GM23338 (cell line): Measurements from ENCODE around the gene USP43. TPM values are rescaled to one million over a fixed set of nuclear protein-coding genes. Genes with fewer than 3 reads are reported as not detected.

Experiments used
- CREB1 ChIP-seq: fragments of 250-450 bp; sonication (Bioruptor Pico); IDR thresholded peaks from 2 replicates; pipeline ENCODE4 v1.5.0; 2020; ENCODE audit warnings: low read depth, mild to moderate bottlenecking, moderate library complexity
- EZH2 ChIP-seq: fragments of 200-600 bp; sonication (generic); IDR thresholded peaks from one replicate; pipeline ENCODE4 v1.8.0; 2017; ENCODE audit warnings: antibody characterized with exemption, mild to moderate bottlenecking, low read depth; ENCODE audit not compliant: unreplicated experiment
- EZH2phosphoT487 ChIP-seq: fragments of 200-600 bp; sonication (generic); IDR thresholded peaks from one replicate; pipeline ENCODE4 v1.8.1; 2018; ENCODE audit warnings: antibody characterized with exemption; ENCODE audit not compliant: unreplicated experiment
- POLR2AphosphoS5 ChIP-seq: IDR thresholded peaks from 2 replicates; pipeline ENCODE4 v1.6.1; 2016; ENCODE audit warnings: antibody characterized with exemption, low read depth
- polyA plus RNA-seq: library from polyadenylated mRNA; unstranded; fragments of >200 nt; fragmentation: Nextera tagmentation; extraction: Ambion mirVana; gene quantifications from 2 replicates; pipeline ENCODE4 v1.2.1, GENCODE V29; 2016
- total RNA-seq: library from RNA; depleted of rRNA; stranded (reverse); fragments of >200 nt; shearing (Covaris generic); gene quantifications from 2 replicates; pipeline ENCODE4 v1.2.3, GENCODE V29; 2014
- TF ChIP-seq, protein P1 (sequence below): fragments of 250-450 bp; sonication (Bioruptor Pico); IDR thresholded peaks from 2 replicates; pipeline ENCODE4 v1.5.0; 2020; ENCODE audit warnings: mild to moderate bottlenecking, moderate library complexity
- TF ChIP-seq, protein P2 (sequence below), 2 experiments: fragments of 200-600 bp in 1 of 2; sonication (generic) in 1 of 2; conservative IDR thresholded peaks; 2 replicates each; pipeline versions ENCODE4 v1.5.1 to v1.6.1; 2016 to 2017; ENCODE audit warnings: antibody characterized with exemption in 2 of 2, low read depth in 2 of 2, mild to moderate bottlenecking in 2 of 2, moderate library complexity in 1 of 2
- TF ChIP-seq, protein P3 (sequence below): IDR thresholded peaks from one replicate; pipeline ENCODE4 v1.6.1; 2018; ENCODE audit warnings: antibody characterized with exemption; ENCODE audit not compliant: unreplicated experiment

USP43 gene
- total and polyA plus RNA-seq, 2 experiments from 2014 or later, result 5.7 to 12.5 TPM

- TF ChIP-seq, protein P1, sequence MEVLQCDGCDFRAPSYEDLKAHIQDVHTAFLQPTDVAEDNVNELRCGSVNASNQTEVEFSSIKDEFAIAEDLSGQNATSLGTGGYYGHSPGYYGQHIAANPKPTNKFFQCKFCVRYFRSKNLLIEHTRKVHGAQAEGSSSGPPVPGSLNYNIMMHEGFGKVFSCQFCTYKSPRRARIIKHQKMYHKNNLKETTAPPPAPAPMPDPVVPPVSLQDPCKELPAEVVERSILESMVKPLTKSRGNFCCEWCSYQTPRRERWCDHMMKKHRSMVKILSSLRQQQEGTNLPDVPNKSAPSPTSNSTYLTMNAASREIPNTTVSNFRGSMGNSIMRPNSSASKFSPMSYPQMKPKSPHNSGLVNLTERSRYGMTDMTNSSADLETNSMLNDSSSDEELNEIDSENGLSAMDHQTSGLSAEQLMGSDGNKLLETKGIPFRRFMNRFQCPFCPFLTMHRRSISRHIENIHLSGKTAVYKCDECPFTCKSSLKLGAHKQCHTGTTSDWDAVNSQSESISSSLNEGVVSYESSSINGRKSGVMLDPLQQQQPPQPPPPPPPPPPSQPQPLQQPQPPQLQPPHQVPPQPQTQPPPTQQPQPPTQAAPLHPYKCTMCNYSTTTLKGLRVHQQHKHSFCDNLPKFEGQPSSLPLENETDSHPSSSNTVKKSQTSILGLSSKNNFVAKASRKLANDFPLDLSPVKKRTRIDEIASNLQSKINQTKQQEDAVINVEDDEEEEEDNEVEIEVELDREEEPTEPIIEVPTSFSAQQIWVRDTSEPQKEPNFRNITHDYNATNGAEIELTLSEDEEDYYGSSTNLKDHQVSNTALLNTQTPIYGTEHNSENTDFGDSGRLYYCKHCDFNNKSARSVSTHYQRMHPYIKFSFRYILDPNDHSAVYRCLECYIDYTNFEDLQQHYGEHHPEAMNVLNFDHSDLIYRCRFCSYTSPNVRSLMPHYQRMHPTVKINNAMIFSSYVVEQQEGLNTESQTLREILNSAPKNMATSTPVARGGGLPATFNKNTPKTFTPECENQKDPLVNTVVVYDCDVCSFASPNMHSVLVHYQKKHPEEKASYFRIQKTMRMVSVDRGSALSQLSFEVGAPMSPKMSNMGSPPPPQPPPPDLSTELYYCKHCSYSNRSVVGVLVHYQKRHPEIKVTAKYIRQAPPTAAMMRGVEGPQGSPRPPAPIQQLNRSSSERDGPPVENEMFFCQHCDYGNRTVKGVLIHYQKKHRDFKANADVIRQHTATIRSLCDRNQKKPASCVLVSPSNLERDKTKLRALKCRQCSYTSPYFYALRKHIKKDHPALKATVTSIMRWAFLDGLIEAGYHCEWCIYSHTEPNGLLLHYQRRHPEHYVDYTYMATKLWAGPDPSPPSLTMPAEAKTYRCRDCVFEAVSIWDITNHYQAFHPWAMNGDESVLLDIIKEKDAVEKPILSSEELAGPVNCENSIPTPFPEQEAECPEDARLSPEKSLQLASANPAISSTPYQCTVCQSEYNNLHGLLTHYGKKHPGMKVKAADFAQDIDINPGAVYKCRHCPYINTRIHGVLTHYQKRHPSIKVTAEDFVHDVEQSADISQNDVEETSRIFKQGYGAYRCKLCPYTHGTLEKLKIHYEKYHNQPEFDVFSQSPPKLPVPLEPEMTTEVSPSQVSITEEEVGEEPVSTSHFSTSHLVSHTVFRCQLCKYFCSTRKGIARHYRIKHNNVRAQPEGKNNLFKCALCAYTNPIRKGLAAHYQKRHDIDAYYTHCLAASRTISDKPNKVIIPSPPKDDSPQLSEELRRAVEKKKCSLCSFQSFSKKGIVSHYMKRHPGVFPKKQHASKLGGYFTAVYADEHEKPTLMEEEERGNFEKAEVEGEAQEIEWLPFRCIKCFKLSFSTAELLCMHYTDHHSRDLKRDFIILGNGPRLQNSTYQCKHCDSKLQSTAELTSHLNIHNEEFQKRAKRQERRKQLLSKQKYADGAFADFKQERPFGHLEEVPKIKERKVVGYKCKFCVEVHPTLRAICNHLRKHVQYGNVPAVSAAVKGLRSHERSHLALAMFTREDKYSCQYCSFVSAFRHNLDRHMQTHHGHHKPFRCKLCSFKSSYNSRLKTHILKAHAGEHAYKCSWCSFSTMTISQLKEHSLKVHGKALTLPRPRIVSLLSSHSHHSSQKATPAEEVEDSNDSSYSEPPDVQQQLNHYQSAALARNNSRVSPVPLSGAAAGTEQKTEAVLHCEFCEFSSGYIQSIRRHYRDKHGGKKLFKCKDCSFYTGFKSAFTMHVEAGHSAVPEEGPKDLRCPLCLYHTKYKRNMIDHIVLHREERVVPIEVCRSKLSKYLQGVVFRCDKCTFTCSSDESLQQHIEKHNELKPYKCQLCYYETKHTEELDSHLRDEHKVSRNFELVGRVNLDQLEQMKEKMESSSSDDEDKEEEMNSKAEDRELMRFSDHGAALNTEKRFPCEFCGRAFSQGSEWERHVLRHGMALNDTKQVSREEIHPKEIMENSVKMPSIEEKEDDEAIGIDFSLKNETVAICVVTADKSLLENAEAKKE (CRISPR knock-in tag), result no peak
- no peak for TF ChIP-seq POLR2AphosphoS5
- TF ChIP-seq, protein P2, sequence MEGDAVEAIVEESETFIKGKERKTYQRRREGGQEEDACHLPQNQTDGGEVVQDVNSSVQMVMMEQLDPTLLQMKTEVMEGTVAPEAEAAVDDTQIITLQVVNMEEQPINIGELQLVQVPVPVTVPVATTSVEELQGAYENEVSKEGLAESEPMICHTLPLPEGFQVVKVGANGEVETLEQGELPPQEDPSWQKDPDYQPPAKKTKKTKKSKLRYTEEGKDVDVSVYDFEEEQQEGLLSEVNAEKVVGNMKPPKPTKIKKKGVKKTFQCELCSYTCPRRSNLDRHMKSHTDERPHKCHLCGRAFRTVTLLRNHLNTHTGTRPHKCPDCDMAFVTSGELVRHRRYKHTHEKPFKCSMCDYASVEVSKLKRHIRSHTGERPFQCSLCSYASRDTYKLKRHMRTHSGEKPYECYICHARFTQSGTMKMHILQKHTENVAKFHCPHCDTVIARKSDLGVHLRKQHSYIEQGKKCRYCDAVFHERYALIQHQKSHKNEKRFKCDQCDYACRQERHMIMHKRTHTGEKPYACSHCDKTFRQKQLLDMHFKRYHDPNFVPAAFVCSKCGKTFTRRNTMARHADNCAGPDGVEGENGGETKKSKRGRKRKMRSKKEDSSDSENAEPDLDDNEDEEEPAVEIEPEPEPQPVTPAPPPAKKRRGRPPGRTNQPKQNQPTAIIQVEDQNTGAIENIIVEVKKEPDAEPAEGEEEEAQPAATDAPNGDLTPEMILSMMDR (conservative IDR thresholded peaks at IDR 0.05; ENCODE audit: low read depth in 2 of 2), result no peak
- no peak for TF ChIP-seq EZH2
- TF ChIP-seq, protein P3, sequence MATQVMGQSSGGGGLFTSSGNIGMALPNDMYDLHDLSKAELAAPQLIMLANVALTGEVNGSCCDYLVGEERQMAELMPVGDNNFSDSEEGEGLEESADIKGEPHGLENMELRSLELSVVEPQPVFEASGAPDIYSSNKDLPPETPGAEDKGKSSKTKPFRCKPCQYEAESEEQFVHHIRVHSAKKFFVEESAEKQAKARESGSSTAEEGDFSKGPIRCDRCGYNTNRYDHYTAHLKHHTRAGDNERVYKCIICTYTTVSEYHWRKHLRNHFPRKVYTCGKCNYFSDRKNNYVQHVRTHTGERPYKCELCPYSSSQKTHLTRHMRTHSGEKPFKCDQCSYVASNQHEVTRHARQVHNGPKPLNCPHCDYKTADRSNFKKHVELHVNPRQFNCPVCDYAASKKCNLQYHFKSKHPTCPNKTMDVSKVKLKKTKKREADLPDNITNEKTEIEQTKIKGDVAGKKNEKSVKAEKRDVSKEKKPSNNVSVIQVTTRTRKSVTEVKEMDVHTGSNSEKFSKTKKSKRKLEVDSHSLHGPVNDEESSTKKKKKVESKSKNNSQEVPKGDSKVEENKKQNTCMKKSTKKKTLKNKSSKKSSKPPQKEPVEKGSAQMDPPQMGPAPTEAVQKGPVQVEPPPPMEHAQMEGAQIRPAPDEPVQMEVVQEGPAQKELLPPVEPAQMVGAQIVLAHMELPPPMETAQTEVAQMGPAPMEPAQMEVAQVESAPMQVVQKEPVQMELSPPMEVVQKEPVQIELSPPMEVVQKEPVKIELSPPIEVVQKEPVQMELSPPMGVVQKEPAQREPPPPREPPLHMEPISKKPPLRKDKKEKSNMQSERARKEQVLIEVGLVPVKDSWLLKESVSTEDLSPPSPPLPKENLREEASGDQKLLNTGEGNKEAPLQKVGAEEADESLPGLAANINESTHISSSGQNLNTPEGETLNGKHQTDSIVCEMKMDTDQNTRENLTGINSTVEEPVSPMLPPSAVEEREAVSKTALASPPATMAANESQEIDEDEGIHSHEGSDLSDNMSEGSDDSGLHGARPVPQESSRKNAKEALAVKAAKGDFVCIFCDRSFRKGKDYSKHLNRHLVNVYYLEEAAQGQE, result no peak
- TF ChIP-seq EZH2phosphoT487, result no peak
- TF ChIP-seq CREB1 (CRISPR knock-in tag), result no peak
Observed at GRCh38 chr17:9676820-9677310, 31.5 kb downstream of the USP43 start (continued).
